ENCODE measurements around the gene CSKMT. TPM values are rescaled to one million over a fixed set of nuclear protein-coding genes. Genes with fewer than 3 reads are reported as not detected.

CSKMT gene

GRCh38 chr11:62715150-62716130 is 50.3 kb downstream of the CSKMT start:
- Histone ChIP-seq H4K8ac (ENCODE audit: low read length) (no peak overlapping the region), H2BK12ac (ENCODE audit: low read length in 2 of 2) (no peak overlapping the region), H2BK120ac (ENCODE audit: low read depth, low read length) (no peak overlapping the region), H3K18ac (ENCODE audit: low read depth in 1 of 2, low read length in 2 of 2) (no peak overlapping the region), H2BK15ac (ENCODE audit: low read depth, poor library complexity, severe bottlenecking) (no peak overlapping the region), H3K27ac (ENCODE audit: low read length, poor library complexity, severe bottlenecking) (no peak overlapping the region), H3K27me3 (ENCODE audit: control insufficient read depth in 1 of 2, insufficient read depth in 1 of 2, low read length in 2 of 2) (no peaks in the 10 kb centered on the region), H3K4ac (ENCODE audit: low read depth in 1 of 2, low read length in 2 of 2) (no peak overlapping the region), H2AFZ (ENCODE audit: low read depth, low read length) (no peak overlapping the region), H3K9me3 (ENCODE audit: control insufficient read depth, low read length) (no peaks in the 10 kb centered on the region), H3K23ac (ENCODE audit: low read length in 2 of 2) (no peak overlapping the region), H2AK5ac (ENCODE audit: low read length, severe bottlenecking) (peak overlapping the region; percentile 28), H3K36me3 (ENCODE audit: control insufficient read depth in 1 of 2, insufficient read depth in 2 of 2, low read depth in 1 of 2, low read length in 2 of 2) (peaks cover 64 to 92% of the 10 kb centered on the region in 2 experiments), H3K79me1 (replicated peaks; ENCODE audit: low read length, poor library complexity, severe bottlenecking) (peaks cover 13% of the 10 kb centered on the region), H4K91ac (ENCODE audit: low read length) (no peak overlapping the region), H3K4me3 (ENCODE audit: insufficient read depth in 1 of 2, low read depth in 1 of 2, low read length in 2 of 2) (no peak overlapping the region), H3K9ac (ENCODE audit: low read length) (no peak overlapping the region), H3K14ac (ENCODE audit: low read length in 2 of 2) (no peak overlapping the region), H2BK5ac (ENCODE audit: low read depth, low read length, poor library complexity, severe bottlenecking) (no peak overlapping the region), H3K4me1 (ENCODE audit: control insufficient read depth, insufficient read depth, low read depth, low read length) (peaks cover 11% of the 10 kb centered on the region), H3K4me2 (ENCODE audit: low read length, poor library complexity, severe bottlenecking) (no peak overlapping the region)
- DNase-seq = no peak
- 99% methylated on average over 21 of the region's 24 CpGs for WGBS

- Histone ChIP-seq H3K4ac (ENCODE audit: low read depth in 1 of 2, low read length in 2 of 2) (no peak overlapping the region), H4K91ac (ENCODE audit: low read length) (no peak overlapping the region), H3K4me2 (ENCODE audit: low read length, poor library complexity, severe bottlenecking) (no peak overlapping the region), H3K36me3 (ENCODE audit: control insufficient read depth in 1 of 2, insufficient read depth in 2 of 2, low read depth in 1 of 2, low read length in 2 of 2) (peaks cover 58 to 94% of the 10 kb centered on the region in 2 experiments), H2BK15ac (ENCODE audit: low read depth, poor library complexity, severe bottlenecking) (no peak overlapping the region), H2AK5ac (ENCODE audit: low read length, severe bottlenecking) (no peak overlapping the region), H3K14ac (ENCODE audit: low read length in 2 of 2) (no peak overlapping the region), H4K8ac (ENCODE audit: low read length) (no peak overlapping the region), H3K9me3 (ENCODE audit: control insufficient read depth, low read length) (no peaks in the 10 kb centered on the region), H3K9ac (ENCODE audit: low read length) (no peak overlapping the region), H3K27me3 (ENCODE audit: control insufficient read depth in 1 of 2, insufficient read depth in 1 of 2, low read length in 2 of 2) (no peaks in the 10 kb centered on the region), H3K4me1 (ENCODE audit: control insufficient read depth, insufficient read depth, low read depth, low read length) (peaks cover 11% of the 10 kb centered on the region), H3K27ac (ENCODE audit: low read length, poor library complexity, severe bottlenecking) (no peak overlapping the region), H3K4me3 (ENCODE audit: insufficient read depth in 1 of 2, low read depth in 1 of 2, low read length in 2 of 2) (no peak overlapping the region), H2BK5ac (ENCODE audit: low read depth, low read length, poor library complexity, severe bottlenecking) (no peak overlapping the region), H3K23ac (ENCODE audit: low read length in 2 of 2) (no peak overlapping the region), H2BK120ac (ENCODE audit: low read depth, low read length) (no peak overlapping the region), H2BK12ac (ENCODE audit: low read length in 2 of 2) (no peak overlapping the region), H2AFZ (ENCODE audit: low read depth, low read length) (no peak overlapping the region), H3K79me1 (replicated peaks; ENCODE audit: low read length, poor library complexity, severe bottlenecking) (peaks cover 13% of the 10 kb centered on the region), H3K18ac (ENCODE audit: low read depth in 1 of 2, low read length in 2 of 2) (no peak overlapping the region)
- DNase-seq = no peak
- WGBS = 93% methylated on average over 5 of the region's 5 CpGs
These were observed 51.1 kb downstream of the CSKMT start for GRCh38 chr11:62716206-62716605.

GRCh38 chr11:62716816-62717215 is 51.7 kb downstream of the CSKMT start:
- Histone ChIP-seq H3K4me2 (ENCODE audit: low read length, poor library complexity, severe bottlenecking) (no peak overlapping the region), H4K91ac (ENCODE audit: low read length) (no peak overlapping the region), H2BK15ac (ENCODE audit: low read depth, poor library complexity, severe bottlenecking) (no peak overlapping the region), H3K27me3 (ENCODE audit: control insufficient read depth in 1 of 2, insufficient read depth in 1 of 2, low read length in 2 of 2) (no peaks in the 10 kb centered on the region), H2BK120ac (ENCODE audit: low read depth, low read length) (no peak overlapping the region), H2AK5ac (ENCODE audit: low read length, severe bottlenecking) (no peak overlapping the region), H3K23ac (ENCODE audit: low read length in 2 of 2) (no peak overlapping the region), H3K9ac (ENCODE audit: low read length) (peak overlapping the region; percentile 10), H2AFZ (ENCODE audit: low read depth, low read length) (no peak overlapping the region), H2BK12ac (ENCODE audit: low read length in 2 of 2) (no peak overlapping the region), H3K9me3 (ENCODE audit: control insufficient read depth, low read length) (no peaks in the 10 kb centered on the region), H3K79me1 (replicated peaks; ENCODE audit: low read length, poor library complexity, severe bottlenecking) (peaks cover 13% of the 10 kb centered on the region), H3K4me3 (ENCODE audit: insufficient read depth in 1 of 2, low read depth in 1 of 2, low read length in 2 of 2) (no peak overlapping the region), H3K27ac (ENCODE audit: low read length, poor library complexity, severe bottlenecking) (no peak overlapping the region), H3K4me1 (ENCODE audit: control insufficient read depth, insufficient read depth, low read depth, low read length) (peaks cover 11% of the 10 kb centered on the region), H2BK5ac (ENCODE audit: low read depth, low read length, poor library complexity, severe bottlenecking) (no peak overlapping the region), H3K4ac (ENCODE audit: low read depth in 1 of 2, low read length in 2 of 2) (no peak overlapping the region), H3K18ac (ENCODE audit: low read depth in 1 of 2, low read length in 2 of 2) (no peak overlapping the region), H3K36me3 (ENCODE audit: control insufficient read depth in 1 of 2, insufficient read depth in 2 of 2, low read depth in 1 of 2, low read length in 2 of 2) (peaks cover 58 to 95% of the 10 kb centered on the region in 2 experiments), H3K14ac (ENCODE audit: low read length in 2 of 2) (no peak overlapping the region), H4K8ac (ENCODE audit: low read length) (no peak overlapping the region)
- 98% methylated on average over 10 of the region's 11 CpGs for WGBS
- DNase-seq = no peak

Small RNA genes within 50 kb of the gene (small RNA-seq; reads per million reads assigned to genes)
- not detected for gene SNORA57 (ENCODE audit: low read depth)

All from mesenchymal stem cell (in vitro differentiated cells and primary cell).